Endothelial cell (in vitro differentiated cells): Measurements from ENCODE around the gene ALDH3B2. TPM values are rescaled to one million over a fixed set of nuclear protein-coding genes. Genes with fewer than 3 reads are reported as not detected.
A peak's percentile ranks its signal among the peaks of the same experiment; 100 is the strongest.

ENCODE experiments used
- DNase-seq: peaks from one replicate; pipeline ENCODE4 v3.0.0; 2021; ENCODE audit warnings: low spot score
- H3K27ac Mint-ChIP-seq: one replicate; pipeline ENCODE4 v1.8.0; 2021; ENCODE audit warnings: mixed read lengths, inconsistent platforms; ENCODE audit not compliant: unreplicated experiment
- H3K27me3 Mint-ChIP-seq: one replicate; pipeline ENCODE4 v1.8.0; 2021; ENCODE audit warnings: mild to moderate bottlenecking, moderate library complexity, mixed read lengths, inconsistent platforms; ENCODE audit not compliant: unreplicated experiment
- H3K36me3 Mint-ChIP-seq: one replicate; pipeline ENCODE4 v1.8.0; 2021; ENCODE audit warnings: mild to moderate bottlenecking, low read depth, mixed read lengths, inconsistent platforms; ENCODE audit not compliant: unreplicated experiment
- H3K4me1 Mint-ChIP-seq: one replicate; pipeline ENCODE4 v1.8.0; 2021; ENCODE audit warnings: mild to moderate bottlenecking, mixed read lengths, inconsistent platforms; ENCODE audit not compliant: unreplicated experiment
- H3K4me3 Mint-ChIP-seq: one replicate; pipeline ENCODE4 v1.8.0; 2021; ENCODE audit warnings: mild to moderate bottlenecking, mixed read lengths, inconsistent platforms; ENCODE audit not compliant: unreplicated experiment
- H3K9me3 Mint-ChIP-seq: one replicate; pipeline ENCODE4 v1.8.0; 2021; ENCODE audit warnings: mixed read lengths, inconsistent platforms; ENCODE audit not compliant: unreplicated experiment
- CTCF ChIP-seq: fragments of 200-600 bp; sonication (generic); IDR thresholded peaks from one replicate; pipeline ENCODE4 v1.5.0; 2021; ENCODE audit warnings: antibody characterized with exemption; ENCODE audit not compliant: unreplicated experiment
- total RNA-seq: library from RNA; stranded (reverse); fragmentation: NEBNext Ultra II Directional; extraction: Animal tissue kit (Norgen Biotek cat#: 25700); gene quantifications from one replicate; pipeline ENCODE4 v1.2.1, GENCODE V29; 2021; ENCODE audit not compliant: unreplicated experiment

Gene ALDH3B2
- total RNA-seq, 1 donor from 2014 or later, result 0.72 TPM

- Mint-ChIP-seq H3K9me3 (no peaks in the 10 kb centered on the region), H3K27me3 (peaks cover 22% of the 10 kb centered on the region), H3K36me3 (peaks cover 6% of the 10 kb centered on the region), H3K4me1 (no peaks in the 10 kb centered on the region), H3K27ac (peak within 1 kb of the TSS; percentile 36), H3K4me3 (peak within 1 kb of the TSS; percentile 86)
- peak; percentile 81 for DNase-seq
- TF ChIP-seq CTCF, result peak; percentile 94
Measured at GRCh38 chr11:67629386-67630227, 44.8 kb downstream of the ALDH3B2 start, which contains the start of gene NUDT8. TSS of gene NUDT8 (minus strand) at chr11:67629937. CDS start at chr11:67629911, 26 bp downstream.

GRCh38 chr11:67628710-67629385 is 45.6 kb downstream of the ALDH3B2 start:
- TF ChIP-seq CTCF, result no peak
- no peak for DNase-seq
- Mint-ChIP-seq H3K27ac (no peak overlapping the region), H3K9me3 (no peaks in the 10 kb centered on the region), H3K4me1 (no peaks in the 10 kb centered on the region), H3K27me3 (peaks cover 22% of the 10 kb centered on the region), H3K36me3 (peaks cover 6% of the 10 kb centered on the region), H3K4me3 (peak overlapping the region; percentile 65)

GRCh38 chr11:67627812-67628624 is 46.4 kb downstream of the ALDH3B2 start:
- no peaks in the 10 kb centered on the region for H3K9me3 Mint-ChIP-seq
- H3K27ac Mint-ChIP-seq, result no peak overlapping the region
- no peaks in the 10 kb centered on the region for H3K4me1 Mint-ChIP-seq
- H3K27me3 Mint-ChIP-seq, result peaks cover 19% of the 10 kb centered on the region
- H3K4me3 Mint-ChIP-seq, result no peak overlapping the region
- TF ChIP-seq CTCF, result no peak
- DNase-seq, result no peak
- H3K36me3 Mint-ChIP-seq, result peaks cover 6% of the 10 kb centered on the region

- TF ChIP-seq CTCF, result no peak
- peaks cover 6% of the 10 kb centered on the region for H3K36me3 Mint-ChIP-seq
- no peak for DNase-seq
- H3K27me3 Mint-ChIP-seq, result peaks cover 19% of the 10 kb centered on the region
- no peaks in the 10 kb centered on the region for H3K9me3 Mint-ChIP-seq
- no peaks in the 10 kb centered on the region for H3K4me1 Mint-ChIP-seq
- H3K4me3 Mint-ChIP-seq, result no peak overlapping the region
- H3K27ac Mint-ChIP-seq, result no peak overlapping the region
Measured at GRCh38 chr11:67627441-67627811, 47.0 kb downstream of the ALDH3B2 start.
